Peyer's patch (tissue), 4 donors: ENCODE data around the gene DPEP3. TPM values are rescaled to one million over a fixed set of nuclear protein-coding genes. Genes with fewer than 3 reads are reported as not detected.

ENCODE experiments used
- DNase-seq, 3 donors: peaks; one replicate each; pipeline ENCODE4 v3.0.0-alpha.2; 2017 to 2019
- H3K27ac ChIP-seq, 4 donors: fragments of 200-600 bp; sonication (generic); one replicate each; pipeline ENCODE4 v1.5.1; 2016 to 2019
- H3K27me3 ChIP-seq, 2 donors: fragments of 200-600 bp; sonication (generic); one replicate each; pipeline ENCODE4 v1.5.1; 2019
- H3K36me3 ChIP-seq, 3 donors: fragments of 200-600 bp; sonication (generic); one replicate each; pipeline ENCODE4 v1.5.1; 2016 to 2019
- H3K4me1 ChIP-seq, 4 donors: fragments of 200-600 bp; sonication (generic); one replicate each; pipeline ENCODE4 v1.5.1; 2016 to 2019
- H3K4me3 ChIP-seq, 4 donors: fragments of 200-600 bp; sonication (generic); 1 replicate in 3 of 4; 2 replicates in 1 of 4; pipeline ENCODE4 v1.5.1; 2016 to 2019; ENCODE audit warnings: mild to moderate bottlenecking in 1 of 4
- H3K9me3 ChIP-seq, 4 donors: fragments of 200-600 bp; sonication (generic); one replicate each; pipeline ENCODE4 v1.5.1; 2016 to 2019; ENCODE audit warnings: mild to moderate bottlenecking in 1 of 4
- POLR2A ChIP-seq, 2 donors: fragments of 450-650 bp; IDR thresholded peaks; one replicate each; pipeline ENCODE4 v1.5.1; 2017; ENCODE audit warnings: antibody characterized with exemption in 2 of 2, mild to moderate bottlenecking in 2 of 2, moderate library complexity in 2 of 2
- total RNA-seq, 4 donors: library from RNA; depleted of rRNA; stranded (reverse); fragments of >200 nt; gene quantifications; one replicate each; pipeline ENCODE4 v1.1.0, GENCODE V29; 2016
- TF ChIP-seq, protein P1 (sequence below), 6 experiments: fragments of 450-650 bp in 4 of 6; fragments of 200-600 bp in 2 of 6; sonication (generic) in 1 of 6; IDR thresholded peaks; one replicate each; pipeline ENCODE4 v1.5.1; 2017 to 2019; ENCODE audit warnings: antibody characterized with exemption in 6 of 6, mild to moderate bottlenecking in 3 of 6, moderate library complexity in 1 of 6

Gene DPEP3, protein sequence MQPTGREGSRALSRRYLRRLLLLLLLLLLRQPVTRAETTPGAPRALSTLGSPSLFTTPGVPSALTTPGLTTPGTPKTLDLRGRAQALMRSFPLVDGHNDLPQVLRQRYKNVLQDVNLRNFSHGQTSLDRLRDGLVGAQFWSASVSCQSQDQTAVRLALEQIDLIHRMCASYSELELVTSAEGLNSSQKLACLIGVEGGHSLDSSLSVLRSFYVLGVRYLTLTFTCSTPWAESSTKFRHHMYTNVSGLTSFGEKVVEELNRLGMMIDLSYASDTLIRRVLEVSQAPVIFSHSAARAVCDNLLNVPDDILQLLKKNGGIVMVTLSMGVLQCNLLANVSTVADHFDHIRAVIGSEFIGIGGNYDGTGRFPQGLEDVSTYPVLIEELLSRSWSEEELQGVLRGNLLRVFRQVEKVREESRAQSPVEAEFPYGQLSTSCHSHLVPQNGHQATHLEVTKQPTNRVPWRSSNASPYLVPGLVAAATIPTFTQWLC
- not detected for total RNA-seq

DNA sequence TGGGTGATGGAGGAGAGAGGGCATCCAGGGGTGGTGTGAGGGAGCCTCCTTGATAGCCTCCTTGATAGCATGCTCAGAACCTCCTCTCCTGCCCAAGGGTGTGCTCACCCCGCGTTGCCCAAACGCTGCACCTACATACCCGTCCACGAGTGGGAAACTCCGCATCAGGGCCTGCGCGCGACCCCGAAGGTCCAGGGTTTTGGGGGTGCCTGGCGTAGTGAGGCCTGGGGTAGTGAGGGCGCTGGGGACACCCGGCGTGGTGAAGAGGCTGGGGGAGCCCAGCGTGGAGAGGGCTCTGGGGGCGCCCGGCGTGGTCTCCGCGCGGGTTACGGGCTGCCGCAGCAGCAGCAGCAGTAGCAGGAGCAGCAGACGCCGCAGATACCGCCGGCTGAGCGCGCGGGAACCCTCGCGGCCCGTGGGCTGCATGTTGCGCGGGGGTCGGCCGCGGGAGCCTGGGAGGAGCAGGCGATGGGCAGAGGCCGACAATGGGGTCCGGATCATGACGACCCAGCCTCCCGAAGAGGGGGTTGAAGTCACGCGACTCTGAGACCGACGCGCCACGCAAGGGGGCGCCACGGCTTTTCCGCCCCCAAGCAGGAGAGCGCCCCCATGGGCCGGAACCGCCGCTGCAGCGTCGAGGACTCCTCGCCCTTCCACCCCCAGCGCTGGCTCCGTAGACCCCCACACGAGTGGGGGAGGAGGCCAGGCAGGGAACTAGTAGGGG lies at the start of gene DPEP3:
Gene DPEP3, minus strand, starts transcription at position 545 of the 724 bp plus-strand sequence. Its CDS starts 119 bp downstream, at position 426.
- DNase-seq, result no peak
- no peak within 1 kb of the TSS for H3K4me3 ChIP-seq
- H3K9me3 ChIP-seq, result no peaks in the 10 kb centered on the region

DNA sequence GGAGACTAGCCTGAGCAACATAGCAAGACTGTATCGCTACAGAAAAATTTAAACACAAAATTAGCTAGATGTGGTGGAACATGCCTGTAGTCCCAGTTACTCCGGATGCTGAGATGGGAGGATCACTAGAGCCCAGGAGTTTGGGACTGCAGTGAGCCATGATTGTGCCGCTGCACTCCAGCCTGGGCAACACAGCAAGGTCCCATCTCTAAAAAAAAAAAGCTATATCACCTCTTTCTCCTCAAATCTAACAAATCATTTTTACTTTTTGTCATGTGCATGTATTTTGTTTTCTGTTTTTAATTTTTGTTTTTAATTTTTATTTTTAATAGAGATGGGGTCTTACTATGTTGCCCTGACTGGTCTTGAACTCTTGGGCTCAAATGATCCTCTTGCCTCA lies 48.7 kb upstream of the DPEP3 start:
- Histone ChIP-seq H3K27ac (no peak overlapping the region), H3K36me3 (peaks cover 0 to 3% (median 0%) of the 10 kb centered on the region in 3 donors)
- TF ChIP-seq POLR2A (IDR thresholded peaks at IDR 0.05), result no peak
- TF ChIP-seq, protein P1, sequence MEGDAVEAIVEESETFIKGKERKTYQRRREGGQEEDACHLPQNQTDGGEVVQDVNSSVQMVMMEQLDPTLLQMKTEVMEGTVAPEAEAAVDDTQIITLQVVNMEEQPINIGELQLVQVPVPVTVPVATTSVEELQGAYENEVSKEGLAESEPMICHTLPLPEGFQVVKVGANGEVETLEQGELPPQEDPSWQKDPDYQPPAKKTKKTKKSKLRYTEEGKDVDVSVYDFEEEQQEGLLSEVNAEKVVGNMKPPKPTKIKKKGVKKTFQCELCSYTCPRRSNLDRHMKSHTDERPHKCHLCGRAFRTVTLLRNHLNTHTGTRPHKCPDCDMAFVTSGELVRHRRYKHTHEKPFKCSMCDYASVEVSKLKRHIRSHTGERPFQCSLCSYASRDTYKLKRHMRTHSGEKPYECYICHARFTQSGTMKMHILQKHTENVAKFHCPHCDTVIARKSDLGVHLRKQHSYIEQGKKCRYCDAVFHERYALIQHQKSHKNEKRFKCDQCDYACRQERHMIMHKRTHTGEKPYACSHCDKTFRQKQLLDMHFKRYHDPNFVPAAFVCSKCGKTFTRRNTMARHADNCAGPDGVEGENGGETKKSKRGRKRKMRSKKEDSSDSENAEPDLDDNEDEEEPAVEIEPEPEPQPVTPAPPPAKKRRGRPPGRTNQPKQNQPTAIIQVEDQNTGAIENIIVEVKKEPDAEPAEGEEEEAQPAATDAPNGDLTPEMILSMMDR (IDR thresholded peaks at IDR 0.05), result no peak

More for the DNA sequence above, at the start of gene DPEP3:
- no peak for TF ChIP-seq POLR2A (IDR thresholded peaks at IDR 0.05)
- TF ChIP-seq, protein P1 (IDR thresholded peaks at IDR 0.05), result no peak
- Histone ChIP-seq H3K27me3 (no peaks in the 10 kb centered on the region), H3K36me3 (no peaks in the 10 kb centered on the region), H3K27ac (no peak within 1 kb of the TSS), H3K4me1 (peaks cover 0 to 13% (median 4%) of the 10 kb centered on the region in 4 donors)

DNA sequence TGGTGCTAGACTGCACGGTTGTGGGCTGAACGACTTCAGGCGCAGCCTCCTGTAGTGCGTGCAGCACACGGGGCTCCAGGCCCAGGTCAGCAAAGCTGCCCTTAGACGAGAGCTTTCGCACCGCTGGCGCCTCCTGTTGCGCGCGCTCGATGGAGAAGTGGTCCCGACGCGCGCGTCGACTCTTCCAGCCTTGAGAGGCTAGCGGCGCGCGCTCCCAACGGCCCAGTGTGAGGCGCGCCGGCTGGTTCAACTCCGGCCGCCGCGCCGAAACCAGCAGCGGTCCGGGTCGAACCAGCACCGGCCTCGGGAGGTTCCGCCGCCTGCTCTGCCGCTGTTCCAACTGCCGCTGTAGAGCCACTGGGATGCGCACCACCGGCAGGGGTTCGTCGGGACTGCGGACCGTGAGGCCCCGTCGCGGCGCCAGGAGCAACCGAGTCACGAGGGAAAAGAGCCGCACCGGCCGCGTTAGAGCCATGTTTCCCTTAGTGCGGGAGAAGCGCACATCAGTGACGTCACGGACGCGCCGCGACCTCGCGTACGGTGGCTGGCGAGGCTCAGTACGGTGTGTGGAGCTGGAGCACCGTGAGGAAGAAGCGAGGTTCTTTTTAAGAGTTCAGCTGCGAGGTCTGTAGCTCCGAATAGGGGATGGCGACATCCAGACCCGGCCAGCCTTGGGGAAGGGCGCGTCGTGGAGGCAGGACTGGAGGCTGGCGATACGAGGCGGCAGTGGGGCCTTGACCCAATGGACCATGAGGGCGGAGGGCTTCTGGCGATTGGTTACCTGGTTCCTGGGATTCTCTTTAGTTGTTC lies 42.6 kb upstream of the DPEP3 start, which contains the start of the genes DDX28 and DUS2:
Gene DDX28, minus strand, starts transcription at position 505 of the 810 bp plus-strand sequence. Its CDS starts 30 bp downstream, at position 475.
Gene DUS2, plus strand, starts transcription at position 557 of the 810 bp plus-strand sequence. CDS start 14,740 bp downstream, outside the sequence.
- Histone ChIP-seq H3K4me3 (peak within 1 kb of the TSS; percentile 79 to 100 (median 88)), H3K9me3 (no peaks in the 10 kb centered on the region), H3K27ac (peak within 1 kb of the TSS; percentile 66 to 91 (median 80)), H3K36me3 (peaks cover 0 to 7% (median 0%) of the 10 kb centered on the region in 3 donors), H3K4me1 (peaks cover 0 to 27% (median 11%) of the 10 kb centered on the region in 4 donors), H3K27me3 (no peaks in the 10 kb centered on the region)
- DNase-seq, result peak; percentile 87 to 97 (median 96)
- TF ChIP-seq, protein P1 (IDR thresholded peaks at IDR 0.05), result peak in 1 of 6 experiments; percentile 2
- peak; percentile 23 to 50 for TF ChIP-seq POLR2A (IDR thresholded peaks at IDR 0.05)

More for the DNA sequence above, 48.7 kb upstream of the DPEP3 start:
- H3K4me1 ChIP-seq, result peaks cover 0 to 5% (median under 1%) of the 10 kb centered on the region in 4 donors
- no peaks in the 10 kb centered on the region for H3K27me3 ChIP-seq
- no peak for DNase-seq
- no peak overlapping the region for H3K4me3 ChIP-seq
- H3K9me3 ChIP-seq, result no peaks in the 10 kb centered on the region

DNA sequence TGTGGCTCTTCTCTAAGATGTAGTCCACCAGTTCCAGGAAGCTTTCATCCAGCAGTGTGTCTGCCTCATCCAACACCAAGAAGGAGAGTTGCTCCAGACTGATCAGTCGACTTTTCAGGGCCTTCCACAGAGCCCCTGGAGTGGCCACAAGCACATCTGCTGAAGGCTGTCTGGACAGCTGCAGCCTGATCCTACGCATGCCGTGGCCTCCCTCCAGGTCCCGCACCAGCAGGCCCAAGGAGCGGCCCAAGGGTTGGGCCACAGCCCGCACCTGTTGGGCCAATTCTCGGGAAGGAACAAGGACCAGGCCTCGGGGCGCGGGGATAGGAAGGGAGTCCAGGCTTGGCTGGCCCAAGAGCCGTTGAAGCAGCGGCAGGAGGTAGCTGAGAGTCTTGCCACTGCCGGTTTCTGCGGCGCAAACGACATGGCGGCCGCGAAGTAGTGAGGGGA lies 42.0 kb upstream of the DPEP3 start:
- peaks cover 0 to 27% (median 11%) of the 10 kb centered on the region in 4 donors for H3K4me1 ChIP-seq
- DNase-seq, result no peak
- no peaks in the 10 kb centered on the region for H3K9me3 ChIP-seq
- H3K27me3 ChIP-seq, result no peaks in the 10 kb centered on the region
- peak overlapping the region; percentile 66 to 91 (median 80) for H3K27ac ChIP-seq
- H3K36me3 ChIP-seq, result peaks cover 0 to 7% (median 0%) of the 10 kb centered on the region in 3 donors
- no peak for TF ChIP-seq POLR2A (IDR thresholded peaks at IDR 0.05)
- TF ChIP-seq, protein P1 (IDR thresholded peaks at IDR 0.05), result no peak
- H3K4me3 ChIP-seq, result peak overlapping the region; percentile 79 to 100 (median 88)
